Pancreas (tissue), 10 donors: ENCODE data around the gene RAB11B. TPM values are rescaled to one million over a fixed set of nuclear protein-coding genes. Genes with fewer than 3 reads are reported as not detected.
"Not testable (repeated sequence)": the region's sequence is repeated elsewhere in the genome, so short reads cannot be mapped to it uniquely, and the experiment has no call there.

Experiments used
- ATAC-seq, 4 donors: fragments of 200-7000 bp; cut with Tn5 transposase; one replicate each; pipeline versions ENCODE4 v1.8.0 to v1.9.1; 2020; ENCODE audit warnings: mild to moderate bottlenecking in 4 of 4, moderate library complexity in 4 of 4
- DNase-seq, 6 donors: peaks; one replicate each; pipeline ENCODE4 v3.0.0-alpha.2; 2020
- FAIRE-seq: peaks from 2 replicates; lab custom pipeline; 2012; peaks lifted over from hg19 to GRCh38; lab: Jason Lieb, UNC
- H3K27ac ChIP-seq, 4 donors: fragments of 200-600 bp; sonication (generic); 1 replicate in 3 of 4; 2 replicates in 1 of 4; pipeline versions ENCODE4 v1.5.0 to v1.8.0; 2020
- H3K27me3 ChIP-seq, 4 donors: fragments of 200-600 bp; one replicate each; pipeline ENCODE4 v1.8.0; 2021
- H3K36me3 ChIP-seq, 3 donors: fragments of 200-600 bp; sonication (generic) in 1 of 3; one replicate each; pipeline versions ENCODE4 v1.5.0 to v1.8.0; 2020 to 2021
- H3K4me1 ChIP-seq, 3 donors: fragments of 200-600 bp; one replicate each; pipeline ENCODE4 v1.8.0; 2021
- H3K4me3 ChIP-seq, 4 donors: fragments of 200-600 bp; sonication (generic) in 2 of 4; one replicate each; pipeline versions ENCODE4 v1.5.0 to v1.8.0; 2020 to 2021
- H3K9me3 ChIP-seq, 4 donors: fragments of 200-600 bp; one replicate each; pipeline ENCODE4 v1.8.0; 2021
- CTCF ChIP-seq, 4 donors: fragments of 200-600 bp; sonication (generic) in 3 of 4; IDR thresholded peaks; one replicate each; pipeline versions ENCODE4 v1.5.0 to v1.8.0; 2021; ENCODE audit warnings: antibody characterized with exemption in 4 of 4
- WGBS, 2 donors: extraction: QIAGEN DNeasy Blood & Tissue Kit; methylation state at CpG; one replicate each; pipeline ENCODE4 v1.1.7; 2013; 5-methylcytosine and 5-hydroxymethylcytosine counted together
- intact Hi-C, 3 donors: fragments of 100-400 bp; cut with DNase I; formaldehyde crosslinking; loops; one replicate each; pipeline versions ENCODE4 v1.11.1 to v1.14.2; 2022
- polyA plus RNA-seq, 2 donors: library from polyadenylated mRNA; stranded (reverse); fragments of 200-250 nt; gene quantifications; one replicate each; pipeline ENCODE4 v1.2.3, GENCODE V29; 2013
- total RNA-seq, 6 donors: library from RNA; stranded (reverse); fragmentation: NEBNext Ultra II Directional in 4 of 6; extraction: Animal tissue kit (Norgen Biotek cat#: 25700) in 4 of 6; gene quantifications; one replicate each; pipeline versions ENCODE4 v1.2.1 to v1.2.4, GENCODE V29; 2021 to 2023
- donor health status: healthy with polysubstance abuse.
- donor health status: DM: no; HTN: no; CAD: no; lungs with moderate emphysema.
- donor health status: DM: no; HTN: no; CAD: no.
- donor health status: control.
- donor health status: control.
- donor health status: Bipolar disorder and iron deficiency.
- donor health status: DM: yes; HTN: yes; CAD: no.
- donor health status: DM: no; HTN: no; CAD: no.
- donor health status: DM: no; HTN: no; CAD: no.
- donor health status: DM: yes; HTN: yes; CAD: no.

The RAB11B gene
- total and polyA plus RNA-seq, 8 donors, result 52.1 to 107 (median 60.5) TPM

DNA sequence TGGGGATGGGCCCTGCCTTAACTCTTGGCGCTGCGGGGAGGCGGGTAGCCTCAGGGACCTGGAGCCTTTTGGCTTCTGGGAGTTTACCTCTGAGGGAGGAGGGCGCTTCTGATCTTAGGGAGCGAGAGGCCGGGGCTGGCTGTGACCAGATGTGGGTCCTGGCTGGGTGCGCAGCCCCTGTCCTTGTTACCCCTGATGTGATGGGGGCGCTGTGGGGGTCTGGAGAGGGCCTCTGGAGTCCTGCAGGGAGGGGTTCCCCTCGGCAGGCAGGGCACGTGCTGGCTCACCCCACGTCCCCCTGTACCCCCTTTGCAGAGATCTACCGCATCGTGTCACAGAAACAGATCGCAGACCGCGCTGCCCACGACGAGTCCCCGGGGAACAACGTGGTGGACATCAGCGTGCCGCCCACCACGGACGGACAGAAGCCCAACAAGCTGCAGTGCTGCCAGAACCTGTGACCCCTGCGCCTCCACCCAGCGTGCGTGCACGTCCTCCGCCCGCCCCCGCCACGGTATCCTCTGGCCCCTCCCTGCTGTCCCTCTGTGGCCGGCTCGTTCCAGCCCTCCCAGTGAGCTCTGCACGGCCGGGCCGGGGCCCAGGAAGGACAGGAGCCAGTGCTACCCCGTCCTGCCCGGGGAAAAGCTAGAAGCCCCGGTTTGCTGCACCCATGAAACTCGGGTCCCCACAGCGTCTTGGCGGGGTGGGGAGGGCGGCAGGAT is 13.1 kb downstream of the RAB11B start:
- DNase-seq, result peak in 1 of 6 donors; percentile 71
- ATAC-seq, result no peak
- Histone ChIP-seq H3K4me3 (no peak overlapping the region), H3K4me1 (no peaks in the 10 kb centered on the region), H3K36me3 (peaks cover 3 to 48% (median 24%) of the 10 kb centered on the region in 3 donors), H3K27me3 (no peaks in the 10 kb centered on the region), H3K27ac (no peak overlapping the region), H3K9me3 (no peaks in the 10 kb centered on the region)
- TF ChIP-seq CTCF (IDR thresholded peaks at IDR 0.05), result no peak
- no peak for FAIRE-seq
- intact Hi-C loops, result loop anchor here in 2 of 3 donors (10.0 kb wide), 1 partner anchor 48 kb away; no protein-coding TSS in a partner anchor
- WGBS, 2 donors, result 94 to 95% methylated on average over 44 of the region's 44 CpGs

DNA sequence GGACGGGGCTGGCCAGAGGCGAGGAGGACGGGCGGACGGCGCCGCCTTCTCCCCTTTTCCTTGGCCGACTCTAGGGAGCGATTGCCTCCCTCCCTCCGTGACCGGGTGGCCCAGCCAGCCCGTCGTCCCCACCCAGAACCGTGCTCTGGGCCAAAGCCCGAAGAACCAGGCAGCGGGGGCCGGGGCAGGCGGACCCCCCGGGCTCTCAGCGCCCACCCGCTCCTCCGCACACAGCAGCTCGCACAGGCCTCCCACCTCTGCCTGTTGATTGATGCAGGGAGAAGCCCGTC is 13.6 kb downstream of the RAB11B start:
- Histone ChIP-seq H3K4me3 (no peak overlapping the region), H3K27me3 (no peaks in the 10 kb centered on the region), H3K9me3 (no peaks in the 10 kb centered on the region), H3K27ac (no peak overlapping the region), H3K36me3 (peaks cover 3 to 48% (median 24%) of the 10 kb centered on the region in 3 donors), H3K4me1 (no peaks in the 10 kb centered on the region)
- 78 to 92% methylated on average over 11 to 24 of the region's 24 CpGs for WGBS, 2 donors
- no peak for TF ChIP-seq CTCF (IDR thresholded peaks at IDR 0.05)
- ATAC-seq (no peak), DNase-seq (peak in 1 of 6 donors; percentile 67), FAIRE-seq (no peak)
- intact Hi-C loops, result loop anchor here in 2 of 3 donors (10.0 kb wide), 1 partner anchor 49 kb away; no protein-coding TSS in a partner anchor

DNA sequence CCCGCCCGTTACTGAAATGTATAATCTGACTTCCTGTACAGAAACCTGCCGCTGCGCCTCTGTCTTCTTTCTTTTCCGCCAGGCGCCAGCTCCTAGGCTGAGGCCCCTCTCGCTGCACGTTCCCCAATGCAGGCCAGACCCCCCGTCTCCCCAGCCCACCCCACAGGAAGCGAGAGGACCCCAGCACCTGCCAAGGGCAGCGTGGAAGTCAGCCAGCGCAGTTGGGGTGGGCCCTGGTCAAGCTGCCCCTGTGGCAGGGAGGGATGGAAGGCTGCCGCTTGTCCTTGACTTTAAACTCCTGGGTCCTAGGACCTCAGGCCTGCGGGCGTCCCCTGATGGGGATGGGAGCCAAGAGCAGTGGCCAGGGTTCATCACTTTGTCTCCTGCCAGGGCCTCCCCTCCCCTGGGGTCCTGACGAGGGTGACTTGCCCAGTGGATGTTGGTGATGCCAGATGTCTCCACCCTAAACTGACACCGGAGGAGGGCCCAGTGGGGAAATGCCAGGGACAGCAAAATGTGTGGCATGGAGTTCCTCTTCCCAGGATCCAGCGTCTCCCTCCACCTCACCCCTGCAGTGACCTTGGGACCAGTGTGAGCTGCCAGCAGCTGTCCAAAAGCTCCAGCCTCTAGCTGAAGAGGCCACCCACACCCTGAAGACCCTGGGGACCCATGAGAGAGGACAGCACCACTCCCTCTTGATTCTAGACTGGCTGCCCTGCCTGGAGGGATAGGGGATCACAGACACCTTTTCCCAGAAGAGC is 14.4 kb downstream of the RAB11B start:
- TF ChIP-seq CTCF (IDR thresholded peaks at IDR 0.05), result no peak
- H3K36me3 ChIP-seq, result peaks cover 3 to 48% (median 24%) of the 10 kb centered on the region in 3 donors
- intact Hi-C loops, result loop anchor here in 2 of 3 donors (10.0 kb wide), 1 partner anchor 50 kb away; no protein-coding TSS in a partner anchor
- H3K9me3 ChIP-seq, result no peaks in the 10 kb centered on the region
- H3K27me3 ChIP-seq, result no peaks in the 10 kb centered on the region
- DNase-seq (peak in 3 of 6 donors; percentile 41 to 75 (median 42)), FAIRE-seq (no peak), ATAC-seq (peak in 3 of 4 donors; percentile 25 to 78 (median 67))
- WGBS, 2 donors, result 79 to 83% methylated on average over 18 of the region's 18 CpGs
- no peaks in the 10 kb centered on the region for H3K4me1 ChIP-seq
- H3K27ac ChIP-seq, result peak overlapping the region in 1 of 4 donors; percentile 34
- H3K4me3 ChIP-seq, result no peak overlapping the region

DNA sequence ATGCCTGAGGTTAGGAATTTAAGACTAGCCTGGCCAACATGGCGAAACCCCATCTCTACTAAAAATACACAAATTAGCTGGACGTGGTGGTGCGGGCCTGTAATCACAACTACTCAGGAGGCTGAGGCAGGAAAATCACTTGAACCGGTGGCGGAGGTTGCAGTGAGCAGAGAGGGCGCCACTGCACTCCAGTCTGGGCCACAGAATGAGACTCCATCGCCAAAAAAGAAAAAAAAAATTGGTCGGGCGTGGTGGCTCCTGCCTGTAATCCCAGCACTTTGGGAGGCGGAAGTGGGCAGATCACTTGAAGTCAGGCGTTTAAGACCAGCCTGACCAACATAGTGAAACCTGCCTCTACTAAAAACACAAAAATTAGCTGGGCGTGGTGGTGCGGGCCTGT is 20.6 kb downstream of the RAB11B start:
- intact Hi-C loops, FAIRE-seq, H3K27me3 ChIP-seq, DNase-seq, H3K9me3 ChIP-seq, H3K4me1 ChIP-seq, H3K36me3 ChIP-seq, H3K4me3 ChIP-seq, ATAC-seq, H3K27ac ChIP-seq: not testable (repeated sequence)
- WGBS, 2 donors, result 87 to 88% methylated on average over 13 of the region's 13 CpGs

DNA sequence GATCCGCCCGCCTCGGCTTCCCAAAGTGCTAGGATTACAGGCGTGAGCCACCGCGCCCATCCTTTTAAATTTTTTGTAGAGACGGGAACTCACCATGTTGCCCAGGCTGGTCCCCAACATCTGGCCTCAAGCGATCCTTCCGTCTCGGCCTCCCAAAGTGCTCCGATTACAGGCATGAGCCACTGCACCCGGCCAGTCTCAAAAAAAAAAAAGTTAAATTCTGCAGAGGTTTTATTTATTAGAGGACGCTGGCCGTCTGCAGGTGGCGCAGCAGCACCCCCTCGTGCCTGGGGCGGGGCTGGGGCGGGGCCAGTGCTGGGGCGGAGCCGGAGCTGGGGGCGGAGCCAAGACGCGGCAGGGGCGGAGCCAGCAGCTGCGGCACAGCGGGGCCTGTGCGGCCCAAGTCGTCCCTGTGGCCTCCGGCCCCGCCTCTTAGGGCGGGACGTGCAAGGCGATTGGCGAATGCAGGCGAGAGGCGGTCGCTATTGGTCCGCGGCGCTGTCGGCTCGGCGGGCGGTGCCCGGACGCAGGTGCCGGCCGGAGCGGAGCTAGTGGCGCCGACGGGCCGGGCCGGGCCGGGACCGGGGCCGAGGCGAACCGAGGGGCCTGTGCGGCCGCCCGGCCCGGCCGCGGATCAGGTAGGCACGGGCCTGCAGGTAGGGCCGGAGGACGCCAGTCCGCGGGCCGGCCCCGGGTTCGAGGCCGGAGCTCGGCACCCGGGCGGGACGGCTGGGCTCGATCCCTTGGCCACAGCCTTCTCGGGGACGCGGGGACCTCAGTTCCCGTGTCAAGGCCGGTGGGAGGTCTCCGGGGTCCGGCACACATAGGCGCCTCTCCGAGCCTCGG is 22.8 kb downstream of the RAB11B start, which contains the start of gene MARCHF2:
MARCHF2 (plus strand) TSS at position 523 of the 846 bp plus-strand sequence. CDS start 8,536 bp downstream, outside the sequence.
- Histone ChIP-seq H3K4me1 (peaks cover 0 to 2% (median 0%) of the 10 kb centered on the region in 3 donors), H3K9me3 (no peaks in the 10 kb centered on the region), H3K36me3 (no peaks in the 10 kb centered on the region), H3K4me3 (peak within 1 kb of the TSS; percentile 67 to 95 (median 86)), H3K27ac (no peak within 1 kb of the TSS), H3K27me3 (no peaks in the 10 kb centered on the region)
- ATAC-seq (peak; percentile 98 to 100 (median 99)), DNase-seq (peak; percentile 95 to 99 (median 98)), FAIRE-seq (no peak)
- intact Hi-C loops, result no loop called here
- 5 to 6% methylated on average over 47 to 89 of the region's 89 CpGs for WGBS, 2 donors
- peak; percentile 33 to 54 (median 40) for TF ChIP-seq CTCF (IDR thresholded peaks at IDR 0.05)
